Measurements from ENCODE around the gene RELT.

RELT gene

DNA sequence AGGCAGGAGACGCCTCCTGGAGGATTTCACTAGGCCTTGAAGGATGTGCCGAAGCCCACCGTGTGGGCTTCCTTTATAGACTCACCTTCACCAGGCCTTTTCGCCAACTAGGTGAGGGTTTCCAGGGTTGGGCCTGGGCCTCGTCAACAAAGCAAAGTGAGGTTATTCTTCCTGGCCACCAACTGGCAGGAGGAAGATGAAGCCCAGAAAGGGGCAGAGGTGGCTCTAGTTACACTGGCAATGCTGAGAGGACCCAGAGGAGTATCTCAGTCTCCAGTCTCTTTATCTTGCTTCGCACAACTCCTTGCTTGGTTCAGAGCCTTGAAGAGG, 404 bp upstream of the RELT start:
- no peak overlapping the region for H3K4me3 ChIP-seq (ENCODE audit: control insufficient read depth, low read depth, low read length)
- TF ChIP-seq, protein P1, sequence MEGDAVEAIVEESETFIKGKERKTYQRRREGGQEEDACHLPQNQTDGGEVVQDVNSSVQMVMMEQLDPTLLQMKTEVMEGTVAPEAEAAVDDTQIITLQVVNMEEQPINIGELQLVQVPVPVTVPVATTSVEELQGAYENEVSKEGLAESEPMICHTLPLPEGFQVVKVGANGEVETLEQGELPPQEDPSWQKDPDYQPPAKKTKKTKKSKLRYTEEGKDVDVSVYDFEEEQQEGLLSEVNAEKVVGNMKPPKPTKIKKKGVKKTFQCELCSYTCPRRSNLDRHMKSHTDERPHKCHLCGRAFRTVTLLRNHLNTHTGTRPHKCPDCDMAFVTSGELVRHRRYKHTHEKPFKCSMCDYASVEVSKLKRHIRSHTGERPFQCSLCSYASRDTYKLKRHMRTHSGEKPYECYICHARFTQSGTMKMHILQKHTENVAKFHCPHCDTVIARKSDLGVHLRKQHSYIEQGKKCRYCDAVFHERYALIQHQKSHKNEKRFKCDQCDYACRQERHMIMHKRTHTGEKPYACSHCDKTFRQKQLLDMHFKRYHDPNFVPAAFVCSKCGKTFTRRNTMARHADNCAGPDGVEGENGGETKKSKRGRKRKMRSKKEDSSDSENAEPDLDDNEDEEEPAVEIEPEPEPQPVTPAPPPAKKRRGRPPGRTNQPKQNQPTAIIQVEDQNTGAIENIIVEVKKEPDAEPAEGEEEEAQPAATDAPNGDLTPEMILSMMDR (conservative IDR thresholded peaks at IDR 0.05; ENCODE audit: control insufficient read depth, insufficient read depth, low read depth, low read length) = no peak
- DNase-seq (ENCODE audit: low read depth) = no peak

DNA sequence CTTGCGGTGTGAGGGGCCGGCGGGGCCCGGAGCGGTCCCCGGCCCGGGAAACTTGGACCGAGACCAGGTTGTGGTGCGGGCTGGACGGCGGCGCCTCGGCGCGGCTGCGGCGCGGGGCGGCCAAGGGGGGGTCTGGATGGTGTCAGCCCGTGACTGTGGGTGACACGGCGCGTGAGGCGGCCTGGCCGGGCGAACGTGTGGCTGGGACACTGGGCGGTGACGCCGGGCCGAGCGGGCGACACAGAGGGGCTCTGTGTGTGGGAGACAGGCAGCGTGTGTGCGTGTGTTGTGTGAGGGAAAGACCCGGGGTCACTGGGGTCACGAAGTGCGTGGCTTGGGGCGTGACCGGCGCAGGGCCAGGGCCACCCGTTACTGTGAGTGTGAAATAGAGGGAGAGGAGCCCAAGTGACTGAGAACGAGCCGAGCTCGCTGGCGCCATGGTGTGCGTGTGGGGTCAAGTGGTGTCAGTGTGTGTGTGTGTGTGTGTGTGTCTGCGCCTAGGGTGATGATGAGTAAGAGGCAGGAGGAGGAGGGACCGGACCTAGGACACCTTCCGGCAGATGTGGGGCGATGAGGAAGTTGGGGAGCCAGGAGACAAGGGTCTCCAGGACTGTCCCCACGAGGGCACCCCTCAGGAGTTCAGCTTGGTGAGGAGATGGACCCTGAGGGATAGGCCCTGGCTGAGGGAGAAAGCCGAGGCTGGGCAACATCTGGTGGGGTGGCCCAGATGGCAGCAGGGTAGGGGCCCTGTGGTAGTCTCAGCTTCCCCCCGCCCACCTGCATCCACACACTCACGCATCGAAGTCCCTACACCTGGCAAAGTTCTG, 817 bp downstream of the RELT start:
- TF ChIP-seq, protein P1 (conservative IDR thresholded peaks at IDR 0.05; ENCODE audit: control insufficient read depth, insufficient read depth, low read depth, low read length) = no peak
- H3K4me3 ChIP-seq (ENCODE audit: control insufficient read depth, low read depth, low read length) = peak overlapping the region; percentile 70
- DNase-seq (ENCODE audit: low read depth) = peak; percentile 78

DNA sequence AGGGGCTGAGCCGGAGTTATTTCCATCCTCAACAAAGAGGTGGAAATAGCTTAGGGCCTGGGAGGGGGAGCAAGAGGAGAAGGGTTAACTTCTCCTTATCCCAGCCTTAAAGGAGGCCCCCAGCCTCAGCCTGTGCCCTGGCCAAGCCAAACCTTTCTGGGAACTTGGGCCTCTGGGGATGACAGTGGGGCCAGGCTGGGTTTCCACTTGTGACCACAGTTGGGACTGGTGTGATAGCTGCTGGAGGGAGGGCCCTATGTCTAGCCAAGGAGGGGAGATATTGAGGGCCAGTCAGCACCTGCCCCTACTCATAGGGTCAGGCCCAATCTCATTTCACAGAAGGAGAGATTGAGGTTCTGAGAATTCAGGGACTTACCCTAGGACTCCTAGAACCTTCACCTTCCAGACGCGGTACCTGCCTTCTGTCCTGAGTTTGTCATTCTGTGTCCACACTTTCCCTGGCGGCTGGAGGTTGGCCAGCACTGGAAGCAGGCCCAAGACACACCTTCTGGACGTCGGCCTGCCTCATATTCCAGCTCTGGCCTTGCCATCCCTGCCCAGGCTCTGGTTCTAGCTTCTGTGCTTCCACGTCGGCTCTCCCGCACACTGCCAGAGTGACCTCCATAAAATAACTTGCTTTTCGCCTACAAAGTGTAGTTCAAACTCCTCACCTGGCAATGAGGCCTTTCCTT, 3.1 kb downstream of the RELT start:
- DNase-seq (ENCODE audit: low read depth) = no peak
- TF ChIP-seq, protein P1 (conservative IDR thresholded peaks at IDR 0.05; ENCODE audit: control insufficient read depth, insufficient read depth, low read depth, low read length) = no peak
- H3K4me3 ChIP-seq (ENCODE audit: control insufficient read depth, low read depth, low read length) = no peak overlapping the region

DNA sequence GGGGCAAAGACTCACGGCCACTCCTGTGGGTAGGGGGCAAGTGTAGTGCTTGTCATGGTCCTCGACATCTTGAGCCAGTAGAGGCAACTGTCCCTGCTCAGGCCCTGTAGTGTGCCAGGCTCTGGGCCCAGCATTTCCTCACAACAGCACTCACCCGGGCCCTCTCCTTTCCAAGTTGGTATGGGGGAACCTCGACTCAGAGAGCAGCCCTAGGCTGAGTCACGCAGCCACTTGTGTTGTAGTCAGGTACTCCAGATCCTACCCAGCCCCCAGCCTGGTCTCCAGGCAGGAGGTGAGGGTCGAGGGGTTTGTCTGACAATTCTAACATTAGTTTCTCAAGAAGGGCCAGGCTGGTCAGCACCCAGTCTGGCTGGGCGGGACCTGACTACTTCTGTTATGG, 4.1 kb downstream of the RELT start:
- H3K4me3 ChIP-seq (ENCODE audit: control insufficient read depth, low read depth, low read length) = no peak overlapping the region
- TF ChIP-seq, protein P1 (conservative IDR thresholded peaks at IDR 0.05; ENCODE audit: control insufficient read depth, insufficient read depth, low read depth, low read length) = no peak
- DNase-seq (ENCODE audit: low read depth) = no peak

DNA sequence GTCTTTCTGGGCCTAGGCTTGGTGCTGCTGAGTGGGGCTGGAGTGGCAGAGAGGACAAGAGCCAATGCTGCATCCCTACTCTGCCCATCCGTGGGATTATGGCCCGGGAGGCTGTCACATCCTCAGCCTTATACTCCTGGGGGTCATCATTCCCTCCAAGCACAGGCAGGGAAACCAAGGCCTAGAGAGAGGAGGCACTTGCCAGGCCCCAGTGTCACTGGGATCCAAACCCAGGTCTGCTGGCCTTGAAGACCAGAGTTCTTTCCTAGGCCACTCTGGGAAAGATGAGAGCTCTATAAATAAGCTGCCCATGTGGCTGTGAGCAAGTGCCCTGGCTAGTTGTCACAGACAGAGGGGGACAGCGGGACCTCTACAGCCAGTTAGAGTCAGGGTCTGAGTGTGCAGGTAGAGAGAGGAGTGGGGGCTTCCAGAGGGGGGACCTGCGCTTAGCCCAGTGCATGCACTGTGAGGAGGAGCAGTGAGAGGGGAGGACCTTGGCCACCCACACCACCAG, 4.8 kb downstream of the RELT start:
- no peak overlapping the region for H3K4me3 ChIP-seq (ENCODE audit: control insufficient read depth, low read depth, low read length)
- TF ChIP-seq, protein P1 (conservative IDR thresholded peaks at IDR 0.05; ENCODE audit: control insufficient read depth, insufficient read depth, low read depth, low read length) = no peak
- no peak for DNase-seq (ENCODE audit: low read depth)

DNA sequence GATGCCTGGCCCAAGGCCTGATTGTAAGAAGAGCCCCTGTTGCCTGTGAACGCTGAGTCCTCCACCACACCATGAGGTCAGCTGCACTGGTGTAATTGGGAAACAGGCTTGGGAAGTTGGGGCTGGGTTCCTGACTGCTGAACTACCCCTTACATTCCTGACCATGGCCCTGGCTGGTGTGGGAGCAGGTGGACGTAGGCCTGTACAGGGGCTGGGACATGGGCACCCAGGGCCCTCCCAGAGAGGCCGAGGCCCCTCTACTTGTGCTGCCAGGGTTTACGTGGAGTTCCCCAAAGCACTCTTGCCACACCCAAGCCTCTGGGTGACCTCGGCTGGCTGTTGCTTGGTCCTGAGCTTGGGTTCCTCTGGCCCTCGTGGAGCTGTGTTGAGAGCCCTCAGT, 5.4 kb downstream of the RELT start:
- no peak for DNase-seq (ENCODE audit: low read depth)
- no peak overlapping the region for H3K4me3 ChIP-seq (ENCODE audit: control insufficient read depth, low read depth, low read length)
- TF ChIP-seq, protein P1 (conservative IDR thresholded peaks at IDR 0.05; ENCODE audit: control insufficient read depth, insufficient read depth, low read depth, low read length) = no peak

Data from fibroblast of mammary gland (primary cell).